A549 treated with Hydrocortisone at 1 μM for 4 hours (cell line): ENCODE data around the gene CFAP92. TPM values are rescaled to one million over a fixed set of nuclear protein-coding genes. Genes with fewer than 3 reads are reported as not detected.

Experiments
- total RNA-seq: library from RNA; stranded (reverse); fragments of 200-300 nt; extraction: Qiagen RNA extraction; gene quantifications from 5 replicates; pipeline ENCODE4 v1.2.3, GENCODE V29; 2022

CFAP92 gene
- total RNA-seq: not detected in 5 replicates

GRCh38 chr3:128993461-128994172, at the start of gene CFAP92:
TSS of gene CFAP92 (minus strand) at chr3:128994076. CDS start at chr3:128993304, 772 bp downstream.

GRCh38 chr3:129001101-129001805, 7.4 kb upstream of the CFAP92 start, which contains the start of gene EFCC1:
TSS of gene EFCC1 (plus strand) at chr3:129001304. CDS start at chr3:129001629, 325 bp downstream.

GRCh38 chr3:128879125-128879969, 114.5 kb downstream of the CFAP92 start, which contains the start of gene ACAD9:
TSS of gene ACAD9 (plus strand) at chr3:128879620. CDS start at chr3:128879692, 72 bp downstream.

Other genes with a start within 250 kb of the CFAP92 start
- gene ACAD9, start 114.5 kb downstream of the CFAP92 start, total RNA-seq: 22.8 to 28.9 TPM (median 24.2 TPM) in 5 replicates
- 0.03 TPM in 1 of 5 replicates, not detected in the others for gene EFCC1, start 7.2 kb upstream of the CFAP92 start, total RNA-seq
- gene GP9, start 66.7 kb upstream of the CFAP92 start, total RNA-seq: not detected in 5 replicates
- gene RAB43, start 127.7 kb upstream of the CFAP92 start, total RNA-seq: 3.2 to 5.8 TPM (median 4.4 TPM) in 5 replicates
- 21.0 to 22.9 TPM (median 21.7 TPM) in 5 replicates for gene ISY1, start 167.0 kb upstream of the CFAP92 start, total RNA-seq
- 341 to 385 TPM (median 346 TPM) in 5 replicates for gene CNBP, start 189.8 kb upstream of the CFAP92 start, total RNA-seq